IMR-90 (cell line): Measurements from ENCODE around the gene IL31RA. TPM values are rescaled to one million over a fixed set of nuclear protein-coding genes. Genes with fewer than 3 reads are reported as not detected.

Source experiments
- ATAC-seq: fragments of 200-7000 bp; cut with Tn5 transposase; 2 replicates; pipeline ENCODE4 v1.9.1; 2020; ENCODE audit warnings: low read depth, mild to moderate bottlenecking, moderate library complexity
- BruUV-seq: library from RNA; stranded (reverse); fragments of 400-500 nt; replicated peaks from 2 replicates; lab custom pipeline; 2021; lab: Mats Ljungman, UMichigan
- CTCF ChIA-PET: fragments of 300-600 bp; formaldehyde crosslinking; extraction: SDS; loops from one replicate; lab custom pipeline; 2021; ENCODE audit warnings: antibody characterized with exemption; lab: Yijun Ruan, JAX
- POLR2A ChIA-PET: fragments of 300-600 bp; sonication (Branson Sonifier 250); formaldehyde crosslinking; loops from one replicate; lab custom pipeline; 2022; ENCODE audit warnings: antibody characterized with exemption; ENCODE audit not compliant: unreplicated experiment; lab: Charles Lee
- DNase-seq: peaks from one replicate; pipeline ENCODE4 v3.0.0; 2013
- H2AFZ ChIP-seq: replicated peaks from 2 replicates; pipeline ENCODE3; 2013; ENCODE audit warnings: low read length, mild to moderate bottlenecking; ENCODE audit not compliant: poor library complexity
- H2AK5ac ChIP-seq: 2 replicates; pipeline ENCODE4 v1.6.1; 2013; ENCODE audit warnings: low read depth, low read length, inconsistent platforms
- H2AK9ac ChIP-seq: replicated peaks from 2 replicates; pipeline ENCODE3; 2013; ENCODE audit warnings: mild to moderate bottlenecking, low read depth, low read length, moderate library complexity; ENCODE audit not compliant: poor library complexity
- H2BK120ac ChIP-seq: 2 replicates; pipeline ENCODE4 v1.6.1; 2013; ENCODE audit warnings: low read depth, low read length, inconsistent platforms
- H2BK15ac ChIP-seq: 3 replicates; pipeline ENCODE4 v1.6.1; 2013; ENCODE audit warnings: low read depth, low read length, inconsistent platforms
- H2BK20ac ChIP-seq: 2 replicates; pipeline ENCODE4 v1.6.1; 2013; ENCODE audit warnings: low read depth, mild to moderate bottlenecking, inconsistent platforms, low read length, moderate library complexity
- H2BK5ac ChIP-seq: 2 replicates; pipeline ENCODE4 v1.6.1; 2013; ENCODE audit warnings: mild to moderate bottlenecking, low read depth, low read length, inconsistent platforms; ENCODE audit not compliant: poor library complexity, severe bottlenecking
- H3K14ac ChIP-seq: replicated peaks from 2 replicates; pipeline ENCODE4 v1.6.1; 2013; ENCODE audit warnings: low read depth, low read length, inconsistent platforms
- H3K18ac ChIP-seq: 2 replicates; pipeline ENCODE4 v1.6.1; 2013; ENCODE audit warnings: low read depth, low read length, control low read depth
- H3K23ac ChIP-seq: 2 replicates; pipeline ENCODE4 v1.6.1; 2013; ENCODE audit warnings: low read depth, low read length, inconsistent platforms
- H3K27ac ChIP-seq: 2 replicates; pipeline ENCODE4 v1.5.1; 2013; ENCODE audit warnings: mild to moderate bottlenecking, control low read depth, low read length; ENCODE audit not compliant: insufficient read depth
- H3K27me3 ChIP-seq: 2 replicates; pipeline ENCODE4 v1.6.1; 2013; ENCODE audit warnings: low read length; ENCODE audit not compliant: control insufficient read depth, insufficient read depth
- H3K36me3 ChIP-seq: 2 replicates; pipeline ENCODE4 v1.6.1; 2013; ENCODE audit warnings: low read length, mixed read lengths; ENCODE audit not compliant: control insufficient read depth, insufficient read depth
- H3K4ac ChIP-seq: 2 replicates; pipeline ENCODE4 v1.6.1; 2013; ENCODE audit warnings: low read depth, low read length, inconsistent platforms
- H3K4me1 ChIP-seq: 2 replicates; pipeline ENCODE4 v1.6.1; 2013; ENCODE audit warnings: low read length, mixed read lengths; ENCODE audit not compliant: control insufficient read depth, insufficient read depth
- H3K4me2 ChIP-seq: 2 replicates; pipeline ENCODE4 v1.6.1; 2013; ENCODE audit warnings: low read depth, mild to moderate bottlenecking, control low read depth, low read length, moderate library complexity
- H3K4me3 ChIP-seq: 2 replicates; pipeline ENCODE4 v1.5.1; 2013; ENCODE audit warnings: low read depth, mild to moderate bottlenecking, control low read depth, low read length, moderate library complexity; ENCODE audit not compliant: insufficient read depth
- H3K56ac ChIP-seq: 2 replicates; pipeline ENCODE4 v1.6.1; 2013; ENCODE audit warnings: low read length, inconsistent platforms; ENCODE audit not compliant: insufficient read depth; ENCODE audit errors: extremely low read depth
- H3K79me1 ChIP-seq, 2 experiments: 2 replicates each; pipeline ENCODE4 v1.6.1; 2013; ENCODE audit warnings: low read length in 2 of 2, inconsistent platforms in 1 of 2, low read depth in 1 of 2
- H3K9ac ChIP-seq: 2 replicates; pipeline ENCODE4 v1.6.1; 2013; ENCODE audit warnings: low read depth, low read length, control low read depth
- H3K9me1 ChIP-seq: 2 replicates; pipeline ENCODE4 v1.6.1; 2013; ENCODE audit warnings: low read length, inconsistent platforms; ENCODE audit not compliant: insufficient read depth
- H3K9me3 ChIP-seq: 2 replicates; pipeline ENCODE4 v1.6.1; 2013; ENCODE audit warnings: low read length; ENCODE audit not compliant: control insufficient read depth, insufficient read depth
- H4K20me1 ChIP-seq: 2 replicates; pipeline ENCODE4 v1.6.1; 2013; ENCODE audit warnings: low read length, inconsistent platforms; ENCODE audit not compliant: insufficient read depth
- H4K5ac ChIP-seq: 2 replicates; pipeline ENCODE4 v1.6.1; 2013; ENCODE audit warnings: mild to moderate bottlenecking, low read depth, low read length, control low read depth
- H4K8ac ChIP-seq, 2 experiments: 2 replicates each; pipeline ENCODE4 v1.6.1; 2013; ENCODE audit warnings: low read depth in 2 of 2, low read length in 2 of 2, control low read depth in 1 of 2, inconsistent platforms in 1 of 2
- H4K91ac ChIP-seq: 2 replicates; pipeline ENCODE4 v1.6.1; 2013; ENCODE audit warnings: low read depth, low read length, inconsistent platforms; ENCODE audit not compliant: insufficient read depth
- MAFK ChIP-seq: IDR thresholded peaks from 2 replicates; pipeline ENCODE4 v1.6.1; 2012; ENCODE audit warnings: low read depth, low read length, improper control_type of control experiment
- RCOR1 ChIP-seq: IDR thresholded peaks from 2 replicates; pipeline ENCODE4 v1.6.1; 2012; ENCODE audit warnings: mild to moderate bottlenecking, low read length, improper control_type of control experiment; ENCODE audit not compliant: insufficient replicate concordance
- WGBS, 2 experiments: methylation state at CpG; one replicate each; pipeline versions ENCODE4 v1.1.5 to v1.1.7; 2013; ENCODE audit warnings: missing lambda C conversion rate in 2 of 2; ENCODE audit not compliant: insufficient read length in 1 of 2; ENCODE audit errors: extremely low coverage in 2 of 2; 5-methylcytosine and 5-hydroxymethylcytosine counted together
- dilution Hi-C: fragments of 300-500 bp; cut with HindIII; formaldehyde crosslinking; loops from one replicate; pipeline ENCODE4 v1.14.3; 2018; ENCODE audit warnings: low sequenced_read_pairs; ENCODE audit not compliant: unreplicated experiment
- in situ Hi-C: fragments of 300-500 bp; cut with MboI; formaldehyde crosslinking; loops from 3 replicates; pipeline ENCODE4 v1.14.3; 2019; ENCODE audit warnings: low sequenced_read_pairs, inconsistent platforms, mixed read lengths
- intact Hi-C: fragments of 100-400 bp; cut with micrococcal nuclease; formaldehyde crosslinking; loops from 2 replicates; pipeline ENCODE4 v1.10.0; 2022
- polyA plus RNA-seq, 3 experiments: library from polyadenylated mRNA; depleted of rRNA; stranded (reverse); fragments of >200 nt; gene quantifications; 2 replicates each; pipeline ENCODE4 v1.2.3, GENCODE V29; 2012; ENCODE audit warnings: low replicate concordance in 1 of 3
- total RNA-seq: library from RNA; depleted of rRNA; stranded (reverse); fragments of >200 nt; gene quantifications from 2 replicates; pipeline ENCODE4 v1.2.3, GENCODE V29; 2012

Gene IL31RA
- total and polyA plus RNA-seq, 2 of the 4 experiments (the other 2 are of a cell fraction), result 0.39 to 0.90 TPM

- DNase-seq (no peak), ATAC-seq (no peak)
- H2AFZ ChIP-seq, result no peak overlapping the region
- H2BK120ac ChIP-seq, result no peak overlapping the region
- H3K9me3 ChIP-seq, result no peaks in the 10 kb centered on the region; the same call in 1 of the 2 replicates
- CTCF ChIA-PET, result interaction anchor here (0.7 kb wide), 1 partner anchor 11 kb away, joined by 3 read pairs; no protein-coding TSS in a partner anchor
- WGBS, 2 experiments, result no CpG with 5 or more reads among the region's 7 CpGs
- dilution Hi-C loops, result no loop called here
- H2BK20ac ChIP-seq, result no peak overlapping the region
- H3K36me3 ChIP-seq, result no peaks in the 10 kb centered on the region
- no peaks in the 10 kb centered on the region for H3K79me1 ChIP-seq
- no peak overlapping the region for H3K27ac ChIP-seq
- H2BK5ac ChIP-seq, result no peak overlapping the region
- no peak overlapping the region for H4K5ac ChIP-seq
- no peaks in the 10 kb centered on the region for H3K27me3 ChIP-seq
- H4K8ac ChIP-seq, result no peak overlapping the region
- no peak overlapping the region for H4K91ac ChIP-seq
- no peak overlapping the region for H2AK5ac ChIP-seq
- in situ Hi-C loops, result loop anchor here (25.0 kb wide), 1 partner anchor 571 kb away; no protein-coding TSS in a partner anchor
- no peak overlapping the region for H2AK9ac ChIP-seq
- no peak overlapping the region for H3K4me3 ChIP-seq
- no peaks in the 10 kb centered on the region for H4K20me1 ChIP-seq
- TF ChIP-seq RCOR1 (no peak), MAFK (peak; percentile 64)
- no TSS peak for BruUV-seq
- POLR2A ChIA-PET, result no interaction called here
- no peak overlapping the region for H3K18ac ChIP-seq
- no peak overlapping the region for H2BK15ac ChIP-seq
- no peak overlapping the region for H3K23ac ChIP-seq
- H3K14ac ChIP-seq, result no peak overlapping the region
- no peaks in the 10 kb centered on the region; the same call in 1 of the 2 replicates for H3K4me1 ChIP-seq
- H3K56ac ChIP-seq, result no peak overlapping the region
- no peak overlapping the region for H3K4ac ChIP-seq
- H3K9ac ChIP-seq, result no peak overlapping the region
- H3K9me1 ChIP-seq, result no peaks in the 10 kb centered on the region; the same call in 1 of the 2 replicates
- intact Hi-C loops, result no loop called here
- no peak overlapping the region for H3K4me2 ChIP-seq
These were observed 56.8 kb downstream of the IL31RA start for GRCh38 chr5:55907927-55908326.
